Activated naive CD4-positive, alpha-beta T cell (primary cell): Measurements from ENCODE around the gene IL24.

ENCODE experiments used
- DNase-seq, 4 experiments: peaks; one replicate each; lab custom pipeline; 2025; lab: John Stamatoyannopoulos, UW

Gene IL24

GRCh38 chr1:206880314-206880713 is 16.9 kb upstream of the IL24 start:
- no peak for DNase-seq

- no peak for DNase-seq
These were observed 14.7 kb upstream of the IL24 start for GRCh38 chr1:206882555-206882954.

GRCh38 chr1:206883160-206883559 is 14.1 kb upstream of the IL24 start:
- DNase-seq: no peak

GRCh38 chr1:206883876-206884275 is 13.4 kb upstream of the IL24 start:
- DNase-seq: no peak

- DNase-seq: no peak
These were observed 11.7 kb upstream of the IL24 start for GRCh38 chr1:206885341-206886060.

GRCh38 chr1:206886831-206887230 is 10.4 kb upstream of the IL24 start:
- no peak for DNase-seq

GRCh38 chr1:206887701-206888100 is 9.5 kb upstream of the IL24 start:
- DNase-seq: no peak

- no peak for DNase-seq
These were observed 6.8 kb upstream of the IL24 start for GRCh38 chr1:206890125-206891060.

- no peak for DNase-seq
These were observed 5.8 kb upstream of the IL24 start for GRCh38 chr1:206891412-206891811.

- DNase-seq: no peak
These were observed 4.8 kb upstream of the IL24 start for GRCh38 chr1:206892351-206892984.

GRCh38 chr1:206893380-206893779 is 3.9 kb upstream of the IL24 start:
- no peak for DNase-seq

GRCh38 chr1:206895325-206895724 is 1.9 kb upstream of the IL24 start:
- no peak for DNase-seq

GRCh38 chr1:206895837-206896242 is 1.4 kb upstream of the IL24 start:
- no peak for DNase-seq

GRCh38 chr1:206896261-206896660 is 982 bp upstream of the IL24 start:
- no peak for DNase-seq

GRCh38 chr1:206898089-206898914 is 1.1 kb downstream of the IL24 start:
- DNase-seq: no peak

- no peak for DNase-seq
These were observed 1.7 kb downstream of the IL24 start for GRCh38 chr1:206898915-206899431.

GRCh38 chr1:206899717-206900116 is 2.5 kb downstream of the IL24 start:
- DNase-seq: no peak

- no peak for DNase-seq
These were observed 2.9 kb downstream of the IL24 start for GRCh38 chr1:206900149-206900548.

- no peak for DNase-seq
These were observed 4.7 kb downstream of the IL24 start for GRCh38 chr1:206901944-206902343.

- DNase-seq: no peak
These were observed 5.5 kb downstream of the IL24 start for GRCh38 chr1:206902702-206903101.

- DNase-seq: no peak
These were observed 6.4 kb downstream of the IL24 start for GRCh38 chr1:206903687-206904086.
